ENCODE data around the gene GIPR.
"Not testable (repeated sequence)": the region's sequence is repeated elsewhere in the genome, so short reads cannot be mapped to it uniquely, and the experiment has no call there.

The GIPR gene

DNA sequence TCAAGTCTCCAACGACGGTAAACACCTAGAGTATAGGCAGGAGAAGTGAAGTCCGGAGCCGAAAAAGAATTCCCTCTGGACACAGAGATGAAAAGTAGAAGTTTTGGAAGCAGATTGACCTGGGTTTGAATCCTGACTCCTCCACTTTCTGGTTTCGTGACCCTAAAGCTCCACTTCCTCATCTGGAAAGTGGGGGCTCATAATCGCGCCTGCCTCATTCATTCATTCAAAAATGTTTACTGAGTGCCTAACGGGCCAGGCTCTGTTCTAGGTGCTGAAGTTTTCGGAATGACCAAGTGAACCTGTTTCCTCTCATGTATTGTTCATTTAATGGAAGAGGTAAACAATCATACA is 21.7 kb upstream of the GIPR start:
- FAIRE-seq: no peak

DNA sequence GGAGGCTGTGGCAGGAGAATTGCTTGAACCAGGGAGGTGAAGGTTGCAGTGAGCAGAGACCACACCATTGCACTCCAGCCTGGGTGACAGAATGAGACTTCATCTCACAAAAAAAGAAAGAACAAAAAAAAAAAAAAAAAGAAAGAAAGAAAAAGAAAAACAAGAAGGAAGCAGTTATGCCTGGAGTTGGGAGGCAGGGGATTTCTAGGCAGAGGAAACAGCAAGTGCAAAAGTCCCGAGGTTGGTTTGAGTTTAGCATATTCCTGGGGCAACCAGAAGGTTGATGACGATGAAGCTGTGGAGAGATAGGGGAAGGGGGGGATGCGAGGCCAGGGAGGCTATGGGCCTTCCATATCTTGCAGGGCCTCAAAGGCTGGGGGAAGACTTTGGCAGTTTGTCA is 17.3 kb upstream of the GIPR start:
- no peak for FAIRE-seq

DNA sequence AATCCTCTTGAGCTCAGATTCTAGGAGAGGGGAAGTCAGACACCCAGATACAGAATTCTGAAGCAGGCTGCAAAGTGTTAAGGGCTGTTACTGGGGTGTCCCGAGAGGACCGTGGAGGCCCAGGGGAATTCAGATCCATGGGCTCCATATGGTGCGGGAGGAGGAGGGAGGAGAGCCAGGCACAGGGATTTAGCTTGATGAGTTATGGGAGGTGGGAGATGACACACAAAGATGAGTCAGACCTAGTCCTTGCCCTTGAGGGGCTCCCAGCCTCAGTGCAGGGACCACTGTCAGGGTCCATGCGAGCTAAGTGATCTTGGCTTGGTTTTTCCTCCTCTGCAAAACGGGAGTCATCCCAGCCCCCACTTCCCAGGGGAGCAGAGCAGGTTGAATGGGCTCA is 14.4 kb upstream of the GIPR start:
- no peak for FAIRE-seq

DNA sequence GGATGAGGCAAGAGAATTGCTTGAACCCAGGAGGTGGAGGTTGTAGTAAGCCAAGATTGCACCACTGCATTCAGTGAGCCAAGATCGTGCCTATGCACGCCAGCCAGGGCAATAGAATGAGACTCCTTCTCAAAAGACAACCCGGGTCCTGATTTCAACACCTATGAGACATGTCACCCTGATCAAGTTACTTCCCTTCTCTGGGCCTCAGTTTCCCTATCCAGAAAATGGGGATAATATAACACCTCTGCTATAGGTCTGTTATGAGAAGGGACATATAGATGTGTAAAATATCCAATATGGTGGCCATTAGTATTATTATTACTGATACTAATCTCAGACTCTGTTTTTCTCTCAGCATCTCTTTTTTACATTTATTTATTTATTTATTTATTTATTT is 12.9 kb upstream of the GIPR start:
- FAIRE-seq: no peak

DNA sequence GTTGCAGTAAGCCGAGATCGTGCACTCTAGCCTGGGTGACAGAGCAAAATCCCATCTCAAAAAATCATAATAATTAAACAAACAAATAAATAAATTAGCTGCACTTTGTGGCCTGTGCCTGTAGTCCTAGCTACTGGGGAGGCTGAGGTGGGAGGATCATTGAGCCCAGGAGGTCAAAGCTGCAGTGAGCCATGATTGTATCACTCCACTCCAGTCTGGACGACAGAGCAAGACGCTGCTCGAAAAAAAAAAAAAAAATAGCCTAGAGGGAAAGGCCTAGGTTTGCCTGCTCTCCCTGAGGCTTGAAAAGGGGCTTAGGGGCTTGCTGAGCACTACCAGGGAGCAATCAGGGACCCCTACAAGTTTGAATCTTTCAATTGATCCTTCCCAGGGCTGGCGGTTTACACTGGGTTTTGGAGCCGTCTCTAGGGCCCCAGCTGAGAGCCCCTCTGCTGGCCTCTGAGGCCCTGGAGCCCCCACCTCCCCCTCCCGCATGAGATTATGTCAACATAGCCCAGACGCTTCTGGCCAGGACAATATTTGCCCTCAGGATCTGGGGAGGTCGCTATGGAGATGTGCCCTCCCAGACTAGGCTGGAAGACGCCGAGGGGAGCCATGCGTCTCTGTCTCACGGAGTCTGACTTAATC is 10.4 kb upstream of the GIPR start:
- FAIRE-seq: no peak

DNA sequence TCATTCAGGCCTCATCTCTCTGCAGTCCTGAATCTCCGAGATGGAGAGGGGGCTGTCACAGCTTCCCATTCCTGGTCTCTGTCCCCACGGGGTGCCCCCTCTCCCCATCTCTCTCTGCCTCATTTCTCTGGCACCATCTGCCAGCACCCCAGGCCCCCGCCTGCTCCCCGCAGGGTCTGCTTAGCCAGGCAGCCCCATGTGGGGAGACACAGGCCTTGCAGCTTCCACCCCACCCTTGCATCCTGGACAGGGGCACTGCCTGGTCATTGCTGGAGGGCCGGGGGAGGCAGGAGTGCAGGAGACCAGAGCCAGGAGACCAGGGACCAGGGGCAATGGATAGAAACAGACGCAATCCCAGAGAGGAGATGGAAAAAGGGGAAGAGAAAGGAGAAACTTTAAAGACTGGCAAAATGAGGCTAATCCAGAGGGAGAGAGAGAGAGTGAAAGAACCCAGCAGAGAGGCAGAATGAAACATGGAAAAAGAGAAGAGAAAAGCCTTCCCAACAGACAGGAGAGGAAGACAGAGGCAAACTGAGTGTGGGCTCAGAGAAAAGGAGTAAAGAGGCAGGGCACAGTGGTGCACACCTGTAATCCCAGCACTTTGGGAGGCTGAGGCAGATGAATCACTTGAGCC is 8.8 kb upstream of the GIPR start:
- no peak for FAIRE-seq

DNA sequence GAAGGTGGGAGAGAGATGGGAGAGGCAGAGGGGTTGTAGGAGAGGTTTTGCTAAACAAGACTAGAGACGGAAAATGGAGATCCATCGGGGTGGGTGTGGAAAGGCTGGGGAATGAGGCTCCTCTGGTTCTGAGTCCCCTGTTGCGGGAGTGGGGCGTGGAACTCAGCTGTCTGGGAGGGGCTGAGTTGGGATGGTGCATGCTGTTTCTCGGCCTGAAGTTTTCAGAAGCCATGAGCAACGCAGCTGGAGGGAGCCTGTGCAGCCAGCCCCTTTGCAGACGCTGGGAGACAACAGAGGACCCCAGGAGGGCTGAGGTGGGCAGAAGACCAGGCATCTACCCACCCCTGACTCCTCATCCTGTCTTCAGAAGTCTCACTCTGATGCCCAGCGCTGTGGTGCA is 7.4 kb upstream of the GIPR start:
- FAIRE-seq: no peak

DNA sequence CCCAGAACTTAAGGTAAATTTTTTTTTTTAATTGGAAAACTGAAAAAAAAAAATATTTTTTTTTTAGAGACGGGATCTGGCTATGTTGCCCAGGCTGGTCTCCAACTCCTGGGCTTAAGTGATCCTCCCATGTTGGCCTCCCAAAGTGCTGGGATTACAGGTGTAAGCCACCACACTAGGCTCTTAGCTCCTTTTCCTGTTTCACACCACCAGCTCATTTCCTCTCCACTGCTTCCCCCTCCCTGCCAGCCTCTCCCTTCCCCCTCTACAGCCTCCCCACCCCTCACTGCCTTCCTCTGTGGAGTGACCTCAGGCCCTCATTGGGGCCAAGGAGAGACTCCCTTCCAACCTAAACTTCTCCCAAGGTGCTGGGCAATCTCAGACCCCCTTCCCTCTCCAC is 4.2 kb upstream of the GIPR start:
- no peak for FAIRE-seq

DNA sequence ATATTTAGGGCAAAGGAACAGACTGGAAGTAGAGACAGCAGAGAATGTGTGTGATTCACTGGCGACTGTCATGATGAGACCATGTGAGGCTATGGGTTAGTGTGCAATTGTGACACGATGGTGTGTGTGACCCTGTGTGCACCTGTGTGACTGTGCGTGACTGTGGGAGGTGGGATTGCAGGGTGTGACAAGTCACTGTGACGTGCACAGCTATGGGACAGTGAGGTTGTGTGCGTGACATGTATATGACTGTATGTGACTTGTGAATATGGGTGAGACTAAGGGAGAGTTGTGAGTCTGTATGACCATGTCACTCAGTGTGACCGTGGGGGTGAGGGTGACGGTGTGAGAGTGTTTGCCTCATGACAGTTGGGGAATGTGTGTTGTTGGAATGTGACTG is 3.4 kb upstream of the GIPR start:
- FAIRE-seq: no peak

DNA sequence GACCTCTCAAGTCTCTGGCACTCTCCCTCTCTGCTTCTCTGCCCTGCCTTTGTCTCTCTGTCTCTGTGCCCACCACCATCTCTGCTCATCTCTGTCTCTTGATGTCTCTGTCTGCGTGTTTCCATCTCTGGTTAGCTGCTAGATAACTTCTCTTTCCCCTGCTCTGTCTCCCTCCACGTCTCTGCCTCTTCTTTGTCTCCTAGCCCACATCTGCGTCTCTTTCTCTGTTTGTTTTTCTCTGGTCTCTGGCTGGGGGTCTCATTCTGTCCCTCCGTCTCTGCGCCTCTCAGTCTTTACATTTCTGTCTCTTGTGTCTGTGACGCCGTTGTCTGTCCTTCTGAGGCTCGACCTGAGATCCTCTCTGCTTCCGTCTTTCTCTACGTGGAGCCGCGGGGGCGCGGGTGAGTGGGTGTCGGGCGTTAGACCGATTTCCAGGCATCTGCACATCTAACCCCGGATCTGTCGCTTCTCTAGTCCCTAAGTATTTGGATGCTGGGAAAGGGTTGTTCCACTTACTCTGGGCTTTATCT is 386 bp downstream of the GIPR start:
- FAIRE-seq: no peak

DNA sequence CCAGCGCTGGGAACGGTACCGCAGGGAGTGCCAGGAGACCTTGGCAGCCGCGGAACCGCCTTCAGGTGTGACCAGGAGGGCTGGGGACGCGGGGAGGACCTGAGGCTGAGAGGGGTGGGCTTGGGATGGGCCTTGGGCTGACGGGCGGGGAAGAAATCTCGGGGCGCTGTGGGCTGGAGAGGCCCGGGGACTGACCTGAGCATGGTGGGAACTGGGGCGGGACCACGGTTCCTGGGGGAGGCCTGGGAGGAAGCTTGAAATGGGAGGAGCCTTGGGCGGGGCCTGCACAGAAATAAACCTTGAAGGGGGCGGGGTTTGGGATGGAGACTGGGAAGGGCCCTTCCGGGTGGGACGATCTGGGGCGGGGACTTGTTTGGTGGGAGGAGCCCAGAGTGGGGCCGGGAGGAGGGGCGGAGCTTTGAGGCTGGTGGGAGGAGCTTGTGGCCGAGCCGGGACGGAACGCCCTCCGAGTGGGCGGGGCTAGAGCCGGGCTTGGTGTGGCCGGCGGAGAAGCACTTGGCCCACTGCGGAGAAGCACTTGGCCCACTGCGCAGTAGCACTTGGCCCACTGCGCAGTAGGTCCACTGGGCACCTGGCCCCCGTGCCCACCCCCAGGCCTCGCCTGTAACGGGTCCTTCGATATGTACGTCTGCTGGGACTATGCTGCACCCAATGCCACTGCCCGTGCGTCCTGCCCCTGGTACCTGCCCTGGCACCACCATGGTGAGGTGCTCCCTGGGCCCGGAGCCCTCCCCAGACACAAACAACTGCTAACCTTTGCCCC is 2.8 kb downstream of the GIPR start:
- FAIRE-seq: no peak

DNA sequence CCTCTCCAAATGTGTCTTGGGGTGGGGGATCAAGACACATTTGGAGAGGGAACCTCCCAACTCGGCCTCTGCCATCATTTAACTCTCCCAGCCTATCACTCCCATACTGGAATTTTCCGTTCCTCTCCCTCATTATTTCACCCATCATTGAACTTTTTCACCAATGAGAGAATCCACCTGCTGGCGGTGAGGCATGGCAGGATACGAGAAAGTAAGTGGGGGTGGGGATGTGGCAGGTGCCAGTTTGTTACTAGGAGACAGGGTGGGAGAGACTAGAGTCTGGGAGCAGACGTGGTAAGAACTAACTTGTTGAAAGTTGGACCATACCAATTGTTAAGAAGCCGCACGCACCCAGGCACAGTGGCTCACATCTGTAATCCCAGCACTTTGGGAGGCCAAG is 6.9 kb downstream of the GIPR start:
- FAIRE-seq: no peak

DNA sequence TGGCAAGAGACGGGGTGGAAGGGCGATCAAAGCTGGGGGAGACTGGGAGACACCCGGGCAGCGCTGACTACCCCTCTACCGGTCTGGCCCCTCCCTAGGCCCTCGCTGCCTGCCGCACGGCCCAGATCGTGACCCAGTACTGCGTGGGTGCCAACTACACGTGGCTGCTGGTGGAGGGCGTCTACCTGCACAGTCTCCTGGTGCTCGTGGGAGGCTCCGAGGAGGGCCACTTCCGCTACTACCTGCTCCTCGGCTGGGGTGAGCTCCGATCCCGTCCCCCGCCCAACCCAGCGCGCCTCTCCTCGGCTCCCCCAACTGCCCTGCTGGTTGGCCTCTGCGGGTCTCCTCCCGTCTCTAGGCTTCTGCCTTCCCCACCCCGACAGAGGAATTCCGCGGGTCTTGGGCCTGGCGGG is 8.8 kb downstream of the GIPR start:
- FAIRE-seq: no peak

DNA sequence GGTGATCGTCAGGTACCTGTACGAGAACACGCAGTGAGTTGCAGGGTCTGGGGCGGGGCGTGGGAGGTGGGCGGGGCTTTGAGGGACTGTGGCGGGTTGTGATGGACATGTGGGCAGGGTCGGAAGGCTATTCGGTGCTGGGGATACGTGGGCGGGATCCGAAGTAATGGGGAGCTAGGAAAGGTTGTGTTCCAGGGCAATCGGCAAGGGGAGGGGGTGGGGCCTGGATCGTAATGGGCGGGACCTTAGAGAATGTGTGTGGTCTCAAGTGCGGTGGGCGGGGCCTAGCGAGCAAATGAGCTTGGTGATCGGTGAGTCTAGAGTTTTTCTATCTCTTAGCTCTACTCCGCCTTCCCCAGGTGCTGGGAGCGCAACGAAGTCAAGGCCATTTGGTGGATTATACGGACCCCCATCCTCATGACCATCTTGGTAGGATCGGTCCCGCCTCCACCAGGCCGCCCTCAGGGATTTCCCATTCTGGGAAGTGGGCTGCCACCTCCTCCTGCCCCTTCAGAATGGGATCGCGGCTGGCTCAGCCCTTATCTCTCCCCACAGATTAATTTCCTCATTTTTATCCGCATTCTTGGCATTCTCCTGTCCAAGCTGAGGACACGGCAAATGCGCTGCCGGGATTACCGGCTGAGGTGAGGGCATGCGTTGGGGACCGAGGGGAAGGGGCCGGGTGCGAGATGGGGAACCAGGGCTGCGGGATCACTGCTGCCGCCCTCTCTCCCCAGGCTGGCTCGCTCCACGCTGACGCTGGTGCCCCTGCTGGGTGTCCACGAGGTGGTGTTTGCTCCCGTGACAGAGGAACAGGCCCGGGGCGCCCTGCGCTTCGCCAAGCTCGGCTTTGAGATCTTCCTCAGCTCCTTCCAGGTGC is 9.6 kb downstream of the GIPR start:
- no peak for FAIRE-seq

DNA sequence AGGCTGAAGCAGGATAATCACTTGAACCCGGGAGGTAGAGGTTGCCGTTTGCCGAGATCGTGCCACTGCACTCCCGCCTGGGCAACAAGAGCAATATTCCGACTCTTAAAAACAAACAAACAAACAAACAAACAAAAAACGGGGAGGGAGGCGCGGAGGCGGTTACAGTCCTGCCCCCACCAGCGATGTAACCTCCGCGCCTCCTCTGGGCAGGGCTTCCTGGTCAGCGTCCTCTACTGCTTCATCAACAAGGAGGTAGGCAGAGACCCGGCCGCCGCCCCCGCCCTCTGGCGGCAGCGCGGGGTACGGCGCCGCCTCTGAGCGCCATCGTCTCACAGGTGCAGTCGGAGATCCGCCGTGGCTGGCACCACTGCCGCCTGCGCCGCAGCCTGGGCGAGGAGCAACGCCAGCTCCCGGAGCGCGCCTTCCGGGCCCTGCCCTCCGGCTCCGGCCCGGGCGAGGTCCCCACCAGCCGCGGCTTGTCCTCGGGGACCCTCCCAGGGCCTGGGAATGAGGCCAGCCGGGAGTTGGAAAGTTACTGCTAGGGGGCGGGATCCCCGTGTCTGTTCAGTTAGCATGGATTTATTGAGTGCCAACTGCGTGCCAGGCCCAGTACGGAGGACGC is 13.5 kb downstream of the GIPR start:
- no peak for FAIRE-seq

DNA sequence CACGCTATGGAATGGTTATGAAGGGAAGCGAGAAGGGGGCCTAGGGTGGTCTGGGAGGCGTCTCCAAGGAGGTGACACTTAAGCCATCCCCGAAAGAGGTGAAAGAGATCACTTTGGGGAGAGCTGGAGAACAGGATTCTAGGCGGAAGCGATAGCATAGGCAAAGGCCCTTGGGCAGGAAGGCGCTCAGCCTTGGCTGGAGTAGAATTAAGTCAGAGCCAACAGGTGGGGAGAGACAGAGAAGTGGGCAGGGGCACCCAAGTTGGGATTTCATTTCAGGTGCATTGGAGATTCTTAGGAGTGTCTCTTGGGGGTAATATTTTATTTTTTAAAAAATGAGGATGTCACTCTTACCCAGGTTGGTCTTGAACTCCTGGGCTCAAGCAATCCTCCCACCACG is 14.1 kb downstream of the GIPR start:
- no peak for FAIRE-seq

DNA sequence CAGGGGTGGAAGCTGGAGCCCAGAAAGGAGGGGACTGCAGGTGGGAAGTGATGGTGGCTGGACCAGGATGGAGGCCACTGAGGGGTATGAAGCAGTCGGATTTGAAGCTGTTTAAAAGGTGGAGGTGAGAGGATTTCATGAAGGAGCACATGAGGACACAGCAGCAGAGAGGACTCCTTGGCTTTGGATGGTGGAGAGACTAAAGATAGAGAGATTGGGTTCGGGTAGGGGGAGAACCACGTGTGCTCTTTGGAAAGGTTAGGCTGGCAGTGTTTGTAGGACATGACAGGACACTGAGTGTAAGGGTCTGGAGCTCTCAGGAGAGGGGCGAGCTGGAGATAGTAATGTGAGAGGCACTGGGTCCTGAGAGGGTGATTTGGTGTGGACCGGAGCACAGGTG is 14.9 kb downstream of the GIPR start:
- FAIRE-seq: no peak

DNA sequence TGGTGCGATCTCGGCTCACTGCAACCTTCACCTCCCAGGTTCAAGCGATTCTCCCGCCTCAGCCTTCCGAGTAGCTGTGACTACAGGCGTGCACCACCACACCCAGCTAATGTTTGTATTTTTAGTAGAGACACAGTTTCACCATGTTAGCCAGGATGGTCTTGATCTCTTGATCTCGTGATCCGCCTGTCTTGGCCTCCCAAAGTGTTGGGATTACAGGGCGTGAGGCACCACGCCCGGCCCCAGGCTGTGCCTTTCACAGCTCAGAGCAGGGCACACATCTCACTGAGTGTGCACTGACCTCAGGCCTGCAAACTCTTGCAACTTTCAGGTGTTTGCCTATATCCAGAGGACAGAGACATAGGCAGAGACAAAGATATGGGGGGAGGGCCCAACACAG is 17.0 kb downstream of the GIPR start:
- not testable (repeated sequence) for FAIRE-seq

DNA sequence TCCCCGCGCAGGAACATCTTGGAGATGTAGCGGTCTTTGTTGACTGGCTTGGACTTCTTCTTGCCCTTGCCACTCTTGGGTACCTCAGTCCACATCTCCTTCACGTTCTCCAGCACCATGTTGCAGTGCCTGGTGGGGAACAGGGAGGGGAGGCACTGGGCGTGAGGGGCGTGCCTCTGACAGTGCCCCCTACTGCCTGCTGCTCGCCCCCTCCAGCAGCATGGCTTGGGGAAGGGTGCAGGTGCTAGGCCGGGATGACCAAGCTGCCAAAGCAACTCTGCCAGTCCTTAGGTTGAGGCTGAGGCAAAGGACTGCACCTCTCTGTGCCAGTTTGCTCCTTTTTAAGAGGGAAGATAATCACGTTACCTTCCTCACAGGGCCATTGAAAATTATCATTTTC is 19.6 kb downstream of the GIPR start:
- no peak for FAIRE-seq

DNA sequence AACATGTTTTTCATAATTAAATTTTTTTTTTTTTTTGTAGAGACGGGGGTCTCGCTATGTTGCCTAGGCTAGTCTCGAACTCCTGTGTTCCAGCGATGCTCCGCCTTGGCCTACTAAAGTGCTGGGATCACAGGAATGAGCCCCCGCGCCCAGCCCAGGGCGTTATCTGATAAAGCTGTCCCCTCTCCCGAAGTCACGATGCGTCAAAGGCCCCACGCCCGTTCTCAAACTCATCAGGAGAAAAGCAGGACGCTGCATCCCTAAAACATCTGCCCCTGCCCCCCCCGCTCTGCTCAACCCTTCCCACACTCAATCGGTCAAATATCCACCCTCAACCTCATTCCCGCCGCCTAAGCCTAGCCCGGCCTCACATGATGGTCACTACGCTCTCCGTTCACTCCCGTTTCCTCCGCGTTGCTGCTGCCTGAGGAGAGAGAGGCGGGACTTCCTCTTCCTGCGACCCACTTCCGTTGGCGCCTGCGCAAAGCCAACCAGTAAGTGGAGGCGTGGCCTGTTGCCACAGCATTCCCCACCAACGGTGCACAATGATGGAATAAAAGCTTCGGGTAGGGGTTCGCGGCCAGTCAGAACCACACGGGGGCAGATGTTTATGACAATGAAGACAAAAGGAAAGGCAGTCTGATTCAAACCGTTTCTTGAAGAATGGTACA is 23.6 kb downstream of the GIPR start, which contains the start of gene SNRPD2:
TSS of gene SNRPD2 (minus strand) at position 438 of the 671 bp plus-strand sequence. CDS start at position 373, 65 bp downstream.
- FAIRE-seq: no peak

DNA sequence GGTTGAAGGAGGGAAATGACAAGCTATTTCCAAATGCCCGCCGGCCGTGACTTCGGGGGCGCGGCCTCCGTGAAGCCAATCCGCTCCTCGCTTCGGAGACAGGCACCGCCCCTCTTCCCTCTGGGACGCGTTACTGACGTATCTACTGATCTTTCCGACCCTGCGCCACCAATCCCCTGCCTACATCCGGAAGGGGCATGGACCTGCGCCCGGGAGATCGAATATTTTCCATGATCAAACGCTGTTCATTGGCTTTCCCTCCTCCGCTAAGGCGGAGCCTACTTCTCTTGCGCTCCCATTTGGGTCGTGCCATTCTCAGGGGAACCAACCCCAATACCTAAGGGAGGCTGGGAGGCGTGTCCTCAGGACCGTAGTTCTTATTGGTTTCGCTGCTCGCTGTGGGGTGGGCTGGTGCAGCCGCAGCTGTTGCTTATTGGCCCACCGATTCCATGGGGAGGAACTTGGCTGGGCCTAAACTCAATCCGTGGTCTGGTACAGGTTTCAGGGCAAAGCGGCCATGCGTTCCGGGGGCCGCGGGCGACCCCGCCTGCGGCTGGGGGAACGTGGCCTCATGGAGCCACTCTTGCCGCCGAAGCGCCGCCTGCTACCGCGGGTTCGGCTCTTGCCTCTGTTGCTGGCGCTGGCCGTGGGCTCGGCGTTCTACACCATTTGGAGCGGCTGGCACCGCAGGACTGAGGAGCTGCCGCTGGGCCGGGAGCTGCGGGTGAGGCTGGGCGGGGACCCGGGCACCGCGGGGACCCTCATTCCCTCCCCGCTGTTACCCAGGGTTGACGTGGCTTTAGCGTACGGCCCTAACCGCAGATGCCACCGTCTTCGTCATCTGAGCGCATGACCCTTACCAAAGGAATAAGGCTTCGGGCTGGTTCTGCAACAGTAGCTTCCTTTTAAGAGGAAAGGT is 24.4 kb downstream of the GIPR start, which contains the start of gene QPCTL:
TSS of gene QPCTL (plus strand) at position 480 of the 919 bp plus-strand sequence. CDS start at position 518, 38 bp downstream.
- peak; percentile 99 for FAIRE-seq
